ENCODE data around the gene RHBDF1. TPM values are rescaled to one million over a fixed set of nuclear protein-coding genes. Genes with fewer than 3 reads are reported as not detected.
A peak's percentile ranks its signal among the peaks of the same experiment; 100 is the strongest.

RHBDF1 gene
- total RNA-seq (10 to 100 TPM in 4 of 7 donors, 1 to 10 TPM in 3; 6.5 to 23.0 (median 14.9) TPM), polyA plus RNA-seq (10 to 100 TPM in 1 of 3 donors, 1 to 10 TPM in 2; 7.0 to 11.4 (median 9.2) TPM)
- long read RNA-seq, donor 1, partial matches to known transcripts = 0 of 2 reads
- long read RNA-seq, donor 1, other reads (novel, unspliced or antisense) = 0 of 2 reads
- long read RNA-seq, donor 2, partial matches to known transcripts = 0 of 3 reads
- long read RNA-seq, donor 2, other reads (novel, unspliced or antisense) = 0 of 3 reads

- Histone ChIP-seq H3K27me3 (replicated peaks in 1 of 7) (peaks cover 0 to 40% (median 10%) of the 10 kb centered on the region in 7 donors), H3K36me3 (no peaks in the 10 kb centered on the region), H3K9me3 (no peaks in the 10 kb centered on the region), H3K4me1 (peaks cover 18 to 87% (median 53%) of the 10 kb centered on the region in 6 donors), H3K27ac (peak within 1 kb of the TSS; percentile 19 to 94 (median 76)), H3K4me3 (peak within 1 kb of the TSS; percentile 22 to 70 (median 44))
- no peak for DNase-seq
- TF ChIP-seq POLR2AphosphoS5 (IDR thresholded peaks at IDR 0.05) (peak in 1 of 3 donors; percentile 44), CTCF (IDR thresholded peaks at IDR 0.05 in 8 of 11, conservative IDR thresholded peaks at IDR 0.05 in 3 of 11) (no peak), POLR2A (IDR thresholded peaks at IDR 0.05) (no peak)
- intact Hi-C loops (cut with DNase I; ENCODE audit: low total_unique reads) = no loop called here
- 18 to 49% (median 25%) methylated on average over 21 to 62 of the region's 62 CpGs for WGBS, 5 donors
These were observed at the start of gene RHBDF1 for GRCh38 chr16:72561-73548. TSS of gene RHBDF1 (minus strand) at chr16:72631. CDS start at chr16:65015, 7,616 bp downstream.

GRCh38 chr16:120756-121155 is 48.3 kb upstream of the RHBDF1 start:
- no peak overlapping the region for H3K4me3 ChIP-seq
- H3K9me3 ChIP-seq = no peaks in the 10 kb centered on the region
- TF ChIP-seq CTCF (IDR thresholded peaks at IDR 0.05 in 8 of 11, conservative IDR thresholded peaks at IDR 0.05 in 3 of 11) (no peak), POLR2A (IDR thresholded peaks at IDR 0.05) (no peak), POLR2AphosphoS5 (IDR thresholded peaks at IDR 0.05) (no peak)
- DNase-seq = no peak
- 89 to 96% (median 93%) methylated on average over 2 of the region's 2 CpGs for WGBS, 5 donors
- peaks cover 0 to 72% (median 12%) of the 10 kb centered on the region in 6 donors for H3K36me3 ChIP-seq
- intact Hi-C loops (cut with DNase I; ENCODE audit: low total_unique reads) = no loop called here
- H3K27me3 ChIP-seq (replicated peaks in 1 of 7) = no peaks in the 10 kb centered on the region
- peaks cover 0 to 31% (median 8%) of the 10 kb centered on the region in 6 donors for H3K4me1 ChIP-seq
- no peak overlapping the region for H3K27ac ChIP-seq

DNA sequence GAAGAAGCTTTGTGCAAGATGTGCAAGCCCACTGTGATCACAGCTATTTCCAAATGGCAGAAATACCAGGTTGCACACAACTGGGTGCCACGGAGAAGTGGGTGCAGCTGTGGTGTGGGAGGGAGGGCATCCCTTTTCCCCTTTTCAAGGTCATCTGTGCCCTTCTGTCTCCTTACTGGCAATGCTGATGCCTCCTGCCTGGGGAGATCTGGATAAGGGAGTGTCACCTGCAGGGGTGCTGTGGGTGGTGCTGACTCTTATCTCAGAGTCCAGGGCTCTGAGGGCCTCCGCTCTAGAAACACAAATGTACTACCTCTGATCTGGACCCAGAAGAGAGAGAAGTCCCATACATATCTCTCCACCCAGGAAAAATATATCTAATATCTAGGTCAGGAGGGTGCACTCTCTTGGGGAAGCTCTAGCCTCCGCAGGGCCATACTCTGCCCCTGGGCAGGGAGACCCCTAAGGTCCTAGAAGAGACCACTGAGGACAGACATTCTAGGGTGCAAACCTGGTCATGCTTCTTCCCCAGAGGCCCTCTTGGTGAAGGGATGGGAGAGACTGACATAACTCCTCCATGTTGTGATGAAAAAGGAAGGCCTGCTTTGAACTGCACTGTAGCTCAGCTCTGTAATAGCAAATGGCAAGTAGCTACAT is 47.5 kb upstream of the RHBDF1 start:
- H3K27me3 ChIP-seq (replicated peaks in 1 of 7) = no peaks in the 10 kb centered on the region
- peaks cover 0 to 31% (median 8%) of the 10 kb centered on the region in 6 donors for H3K4me1 ChIP-seq
- WGBS, 5 donors = 73 to 85% (median 81%) methylated on average over 3 of the region's 3 CpGs
- H3K4me3 ChIP-seq = no peak overlapping the region
- peaks cover 0 to 73% (median 15%) of the 10 kb centered on the region in 6 donors for H3K36me3 ChIP-seq
- no peaks in the 10 kb centered on the region for H3K9me3 ChIP-seq
- no peak for TF ChIP-seq POLR2A (IDR thresholded peaks at IDR 0.05)
- no peak for DNase-seq
- H3K27ac ChIP-seq = no peak overlapping the region
- intact Hi-C loops (cut with DNase I; ENCODE audit: low total_unique reads) = loop anchor here (5.0 kb wide), 1 partner anchor 62 kb away; the partner anchor contains the start of gene HBQ1

- TF ChIP-seq CTCF (IDR thresholded peaks at IDR 0.05 in 8 of 11, conservative IDR thresholded peaks at IDR 0.05 in 3 of 11) = no peak
- no peak for TF ChIP-seq POLR2A (IDR thresholded peaks at IDR 0.05)
- no peak for TF ChIP-seq POLR2AphosphoS5 (IDR thresholded peaks at IDR 0.05)
- H3K4me1 ChIP-seq = peaks cover 0 to 27% (median 8%) of the 10 kb centered on the region in 6 donors
- WGBS, 5 donors = 84 to 96% (median 88%) methylated on average over 5 of the region's 5 CpGs
- intact Hi-C loops (cut with DNase I; ENCODE audit: low total_unique reads) = loop anchor here (5.0 kb wide), 1 partner anchor 63 kb away; the partner anchor contains the start of gene HBQ1
- no peaks in the 10 kb centered on the region for H3K27me3 ChIP-seq (replicated peaks in 1 of 7)
- no peak for DNase-seq
- no peaks in the 10 kb centered on the region for H3K9me3 ChIP-seq
- H3K27ac ChIP-seq = no peak overlapping the region
- peaks cover 0 to 73% (median 19%) of the 10 kb centered on the region in 6 donors for H3K36me3 ChIP-seq
- no peak overlapping the region for H3K4me3 ChIP-seq
These were observed 46.9 kb upstream of the RHBDF1 start for GRCh38 chr16:119295-119694.
